AG04449 (cell line): Measurements from ENCODE around the gene TTLL10.

Experiments used
- CTCF ChIA-PET: fragments of 350-600 bp; formaldehyde crosslinking; extraction: SDS; loops from one replicate; lab custom pipeline; 2021; ENCODE audit warnings: antibody characterized with exemption; lab: Yijun Ruan, JAX
- POLR2A ChIA-PET: fragments of 400-600, 350-600 bp; formaldehyde crosslinking; extraction: SDS; loops from one replicate; lab custom pipeline; 2020; ENCODE audit warnings: antibody characterized with exemption, inconsistent platforms; lab: Yijun Ruan, JAX
- DNase-seq: peaks from one replicate; pipeline ENCODE4 v3.0.0-alpha.2; 2010; ENCODE audit warnings: low read depth, low spot score
- H3K4me3 ChIP-seq: 2 replicates; pipeline ENCODE4 v1.5.1; 2011; ENCODE audit warnings: low read depth, mild to moderate bottlenecking, control low read depth, low read length
- CTCF ChIP-seq: IDR thresholded peaks from one replicate; pipeline ENCODE4 v1.5.1; 2011; ENCODE audit warnings: mild to moderate bottlenecking, moderate library complexity, low read length, control low read depth, inconsistent platforms; ENCODE audit not compliant: insufficient read depth; ENCODE audit errors: missing control alignments

Gene TTLL10

GRCh38 chr1:1222575-1223225, 49.0 kb downstream of the TTLL10 start:
- no peak for TF ChIP-seq CTCF
- POLR2A ChIA-PET, result interaction anchor here (2.0 kb wide), 1 partner anchor 9 kb away, joined by 8 read pairs; the partner anchor contains the start of genes B3GALT6 and SDF4
- no peak for DNase-seq
- CTCF ChIA-PET, result interaction anchor here (1.0 kb wide), 1 partner anchor 8 kb away, joined by 4 read pairs; no protein-coding TSS in a partner anchor
- no peak overlapping the region for H3K4me3 ChIP-seq

- POLR2A ChIA-PET, result interaction anchor here (2.0 kb wide), 1 partner anchor 8 kb away, joined by 8 read pairs; the partner anchor contains the start of genes B3GALT6 and SDF4
- no peak for TF ChIP-seq CTCF
- H3K4me3 ChIP-seq, result no peak overlapping the region
- no peak for DNase-seq
- CTCF ChIA-PET, result no interaction called here
Observed at GRCh38 chr1:1223321-1223720, 49.6 kb downstream of the TTLL10 start.

DNA sequence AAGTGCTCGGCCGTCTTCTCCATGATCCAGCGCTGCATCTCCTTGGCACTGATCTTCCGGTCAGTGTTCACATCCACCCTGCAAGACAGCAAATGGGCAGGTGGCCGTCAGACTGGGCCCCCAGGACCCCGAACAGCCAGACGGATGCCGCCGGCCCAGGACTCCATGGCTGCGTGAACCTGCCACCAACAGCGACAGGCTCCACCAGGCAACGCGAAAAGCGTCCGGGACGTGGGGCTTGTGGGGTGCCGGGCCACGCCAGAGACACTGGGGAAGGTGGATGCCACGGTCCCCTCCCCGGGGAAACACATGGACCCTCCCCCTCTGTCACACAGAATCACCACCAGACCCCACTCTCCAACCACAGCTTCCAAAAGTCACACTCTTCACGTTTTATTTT, 50.2 kb downstream of the TTLL10 start:
- ChIA-PET POLR2A (no interaction called here), CTCF (interaction anchor here (2.6 kb wide), 1 partner anchor 102 kb away, joined by 7 read pairs; no protein-coding TSS in a partner anchor)
- no peak overlapping the region for H3K4me3 ChIP-seq
- no peak for TF ChIP-seq CTCF
- no peak for DNase-seq

- no peak overlapping the region for H3K4me3 ChIP-seq
- no peak for TF ChIP-seq CTCF
- DNase-seq, result no peak
- ChIA-PET POLR2A (no interaction called here), CTCF (interaction anchor here (2.6 kb wide), 1 partner anchor 103 kb away, joined by 7 read pairs; no protein-coding TSS in a partner anchor)
Observed at GRCh38 chr1:1225238-1225845, 51.7 kb downstream of the TTLL10 start.

- H3K4me3 ChIP-seq, result no peak overlapping the region
- ChIA-PET POLR2A (no interaction called here), CTCF (interaction anchor here (2.6 kb wide), 1 partner anchor 104 kb away, joined by 7 read pairs; no protein-coding TSS in a partner anchor)
- no peak for TF ChIP-seq CTCF
- no peak for DNase-seq
Observed at GRCh38 chr1:1225913-1226312, 52.2 kb downstream of the TTLL10 start.

DNA sequence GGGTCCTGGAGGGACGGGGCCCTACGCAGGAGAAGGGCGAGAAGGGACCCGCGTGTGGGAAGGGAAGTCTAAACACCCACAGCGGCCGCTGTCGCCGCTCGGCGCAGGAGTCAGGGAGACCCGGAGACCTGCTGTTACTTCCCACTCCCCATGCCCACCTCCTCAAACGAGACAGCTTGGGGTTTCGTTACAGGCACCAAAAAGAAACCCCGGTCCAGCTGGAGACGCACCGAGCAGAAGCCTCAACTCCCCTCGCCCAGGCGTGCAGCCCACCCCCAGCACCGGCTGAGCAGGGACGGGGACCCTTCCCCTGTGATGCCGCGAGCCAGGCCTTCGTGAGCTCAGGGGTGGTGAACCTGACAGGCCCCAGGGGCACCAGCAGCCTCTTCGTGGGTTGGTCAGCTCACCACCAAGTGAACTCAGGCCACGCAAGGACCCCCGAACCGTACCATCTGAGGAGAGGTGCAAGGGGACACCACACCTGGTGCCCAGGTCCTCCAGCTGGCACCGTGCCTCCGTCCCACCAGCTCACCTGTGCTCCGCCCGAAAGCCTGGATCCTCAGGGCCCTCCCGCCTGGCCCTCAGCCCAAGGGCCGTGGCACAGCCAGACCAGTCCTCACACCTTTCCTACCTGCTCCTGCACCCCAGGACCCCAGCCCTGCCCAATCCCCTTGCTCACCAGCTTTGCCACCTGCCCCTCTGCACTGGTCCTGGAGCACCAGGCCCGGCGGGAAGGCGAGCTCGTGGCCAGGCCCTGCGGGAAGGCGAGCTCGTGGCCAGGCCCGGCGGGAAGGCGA, 53.1 kb downstream of the TTLL10 start:
- H3K4me3 ChIP-seq, result no peak overlapping the region
- POLR2A ChIA-PET, result interaction anchor here (0.5 kb wide), 1 partner anchor 52 kb away, joined by 3 read pairs; no protein-coding TSS in a partner anchor
- CTCF ChIA-PET, result no interaction called here
- TF ChIP-seq CTCF, result no peak
- no peak for DNase-seq
